ENCODE data around the gene CATSPERE.
"Not testable (repeated sequence)": the region's sequence is repeated elsewhere in the genome, so short reads cannot be mapped to it uniquely, and the experiment has no call there.

CATSPERE gene

DNA sequence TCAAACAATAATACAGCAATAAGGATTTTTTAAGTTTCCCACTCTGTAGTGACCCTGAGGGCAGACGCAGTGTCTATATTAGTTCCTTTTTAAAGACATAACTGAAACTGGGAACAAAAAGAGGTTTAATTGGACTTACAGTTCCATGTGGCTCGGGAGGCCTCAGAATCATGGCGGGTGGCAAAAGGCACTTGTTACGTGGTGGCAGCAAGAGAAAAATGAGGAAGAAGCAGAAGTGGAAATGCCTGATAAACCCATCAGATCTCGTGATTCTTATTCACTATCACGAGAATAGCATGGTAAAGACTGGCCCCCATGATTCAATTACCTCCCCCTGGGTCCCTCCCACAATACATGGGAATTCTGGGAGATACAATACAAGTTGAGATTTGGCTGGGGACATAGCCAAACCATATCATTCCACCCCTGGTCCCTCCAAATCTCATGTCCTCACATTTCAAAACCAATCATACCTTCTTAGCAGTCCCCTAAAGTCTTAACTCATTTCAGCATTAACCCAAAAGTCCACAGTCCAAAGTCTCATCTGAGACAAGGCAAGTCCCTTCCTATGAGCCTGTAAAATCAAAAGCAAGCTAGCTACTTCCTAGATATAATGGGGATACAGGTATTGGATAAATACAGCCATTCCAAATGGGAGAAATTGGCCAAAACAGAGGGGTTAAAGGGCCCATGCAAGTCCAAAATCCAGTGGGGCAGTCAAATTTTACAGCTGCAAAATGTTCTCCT, 205.8 kb downstream of the CATSPERE start:
- not testable (repeated sequence) for DNase-seq

DNA sequence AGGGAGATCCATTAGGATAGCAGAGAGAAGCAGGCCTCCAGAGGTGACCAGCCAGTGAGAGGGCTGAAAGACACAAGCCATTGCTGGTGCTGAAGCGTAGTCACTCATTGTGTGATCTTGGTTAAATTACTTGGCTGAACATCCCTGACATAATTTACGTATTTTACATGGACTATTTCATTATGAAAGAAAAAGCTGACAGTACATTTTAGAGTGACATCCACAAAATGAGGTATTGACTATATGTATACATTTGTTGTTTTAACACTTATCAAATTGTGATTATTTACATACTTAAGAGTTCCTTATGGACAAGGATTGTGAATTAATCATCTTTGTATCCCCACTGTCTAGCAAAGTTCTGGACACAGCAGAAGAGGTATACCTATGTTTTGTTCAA, 206.7 kb downstream of the CATSPERE start:
- DNase-seq, result no peak

DNA sequence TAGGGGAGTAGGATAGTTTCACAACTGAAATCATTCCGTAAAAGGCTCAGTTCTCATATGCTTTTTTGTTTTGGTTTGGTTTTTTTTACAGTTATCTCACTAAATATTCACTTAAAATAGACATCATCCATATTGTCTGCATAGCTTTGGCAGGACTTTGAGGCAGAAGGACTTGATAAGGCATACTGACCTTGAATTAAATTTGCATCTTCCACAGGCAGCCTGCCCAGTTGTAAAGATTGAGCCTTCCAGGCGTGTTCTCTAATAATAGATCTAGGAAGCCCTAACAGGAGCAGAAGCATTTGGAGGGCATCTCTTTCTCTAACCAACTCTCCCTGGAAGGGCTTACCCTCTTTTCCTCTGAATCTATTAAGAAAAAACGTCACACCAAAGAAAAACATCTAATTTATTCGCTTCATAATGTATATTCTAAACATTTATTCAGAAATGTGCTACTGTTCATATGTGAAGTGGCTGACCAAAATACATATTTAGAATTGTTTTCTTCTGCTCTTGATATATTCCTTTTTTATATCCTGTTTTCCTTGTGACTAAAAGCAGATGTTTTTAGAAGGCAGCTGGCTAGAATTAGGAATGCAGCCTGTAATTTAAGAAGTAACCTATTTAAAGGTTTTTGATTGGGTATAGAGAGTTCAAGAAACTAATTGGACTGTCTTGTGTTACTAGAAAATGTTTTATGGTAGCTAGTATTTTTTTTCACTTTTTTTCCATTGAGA, 212.0 kb downstream of the CATSPERE start:
- no peak for DNase-seq

DNA sequence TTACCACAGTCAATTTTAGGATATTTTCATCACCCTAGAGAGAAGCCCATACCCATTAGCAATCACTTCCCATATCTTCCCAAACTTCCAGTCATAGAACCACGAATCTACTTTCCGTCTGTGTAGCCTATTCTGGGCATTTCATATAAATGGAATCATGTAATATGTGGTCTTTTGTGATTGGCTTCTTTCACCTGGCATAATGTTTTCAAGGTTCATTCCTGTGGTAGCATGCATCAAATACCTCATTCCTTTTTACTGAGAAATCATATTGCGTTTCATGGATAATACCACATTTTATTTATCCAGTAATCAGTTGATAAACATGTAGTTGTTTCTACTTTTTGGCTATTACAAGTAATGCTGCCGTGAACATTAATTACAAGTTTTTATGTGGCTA, 213.4 kb downstream of the CATSPERE start:
- DNase-seq, result no peak

DNA sequence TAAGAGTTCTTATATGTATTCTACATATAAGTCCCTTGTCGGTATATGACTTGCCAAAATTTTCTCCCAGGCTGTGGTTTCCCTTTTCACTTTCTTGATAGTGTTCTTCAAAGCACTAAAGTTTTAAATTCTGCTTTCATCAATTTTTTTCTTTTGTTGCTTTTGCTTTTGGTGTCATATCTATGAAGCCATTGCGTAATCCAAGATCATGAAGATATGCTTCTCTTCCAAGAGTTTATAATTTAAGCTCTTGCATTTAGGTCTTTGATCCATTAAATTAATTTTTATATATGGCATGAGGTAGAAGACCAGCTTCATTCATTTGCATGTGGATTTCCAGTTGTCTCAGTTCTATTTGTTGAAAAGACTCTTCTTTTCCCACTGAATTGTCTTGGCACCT, 214.1 kb downstream of the CATSPERE start:
- no peak for DNase-seq

DNA sequence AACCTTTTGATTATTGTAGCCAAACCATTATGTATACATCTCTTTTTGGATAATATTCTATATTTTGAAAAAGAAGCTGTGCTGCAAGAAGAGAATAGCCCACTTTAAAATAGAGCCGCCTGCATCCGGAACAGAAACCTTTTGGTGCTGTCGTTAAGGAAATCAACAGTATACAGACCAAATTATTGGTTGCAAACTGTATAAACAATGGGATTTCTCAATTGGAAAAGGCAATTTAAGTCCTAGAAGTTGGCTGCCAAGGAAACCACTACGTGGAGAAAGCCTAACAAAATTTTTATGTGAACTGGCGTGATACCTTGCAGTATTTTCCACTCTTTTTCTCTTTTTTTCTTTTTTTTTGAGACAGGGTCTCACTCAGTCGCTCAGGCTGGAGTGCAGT, 217.6 kb downstream of the CATSPERE start:
- no peak for DNase-seq

DNA sequence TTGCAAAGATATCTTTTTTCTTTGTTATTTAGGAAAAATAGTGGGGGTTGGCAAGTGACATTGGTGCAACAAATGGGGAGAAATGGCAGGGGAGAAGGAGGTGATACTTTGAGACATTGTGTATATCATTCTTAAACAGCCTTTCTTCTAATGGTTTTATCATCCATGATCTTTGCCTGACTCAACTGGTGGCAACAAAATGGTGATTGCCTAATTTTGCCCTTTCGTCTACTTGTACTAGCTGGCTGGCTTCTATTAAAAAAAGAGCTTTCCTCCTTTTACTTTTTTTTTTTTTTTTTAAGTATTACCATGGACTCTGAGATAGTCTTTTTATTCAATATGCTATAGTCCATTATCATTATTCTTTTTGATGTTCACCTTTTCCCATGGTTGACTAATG, 219.6 kb downstream of the CATSPERE start:
- no peak for DNase-seq

DNA sequence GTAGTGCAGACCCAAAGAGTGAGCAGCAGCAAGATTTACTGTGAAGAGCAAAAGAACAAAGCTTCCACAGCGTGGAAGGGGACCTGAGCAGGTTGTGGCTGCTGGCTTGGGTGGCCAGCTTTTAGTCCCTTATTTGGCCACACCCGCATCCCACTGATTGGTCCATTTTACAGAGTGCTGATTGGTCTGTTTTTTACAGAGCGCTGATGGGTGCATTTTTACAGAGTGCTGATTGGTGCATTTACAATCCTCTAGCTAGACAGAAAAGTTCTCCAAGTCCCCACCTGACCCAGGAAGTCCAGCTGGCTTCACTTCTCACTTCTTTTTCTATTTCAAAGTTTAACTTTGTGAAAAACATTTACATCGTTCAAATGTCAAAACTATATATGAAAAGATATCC, 221.0 kb downstream of the CATSPERE start:
- DNase-seq, result not testable (repeated sequence)
